Esophagus muscularis mucosa (tissue), 4 donors: ENCODE data around the gene LRP1.

Experiments used
- EP300 ChIP-seq: sonication (generic); formaldehyde crosslinking; IDR thresholded peaks from one replicate; pipeline ENCODE4 v1.6.1; 2017; ENCODE audit warnings: antibody characterized with exemption
- POLR2A ChIP-seq: fragments of 450-650 bp; IDR thresholded peaks from one replicate; pipeline ENCODE4 v1.6.1; 2017; ENCODE audit warnings: antibody characterized with exemption, moderate library complexity, mild to moderate bottlenecking, low read depth
- POLR2AphosphoS5 ChIP-seq, 2 donors: sonication (generic); formaldehyde crosslinking; IDR thresholded peaks; one replicate each; pipeline ENCODE4 v1.6.1; 2017; ENCODE audit warnings: antibody characterized with exemption in 2 of 2
- TF ChIP-seq, protein P1 (sequence below), 3 experiments: fragments of 200-600 bp in 2 of 3; fragments of 450-650 bp in 1 of 3; sonication (generic) in 2 of 3; IDR thresholded peaks; one replicate each; pipeline ENCODE4 v1.5.1; 2017 to 2019; ENCODE audit warnings: antibody characterized with exemption in 3 of 3, mild to moderate bottlenecking in 2 of 3, moderate library complexity in 1 of 3

DNA sequence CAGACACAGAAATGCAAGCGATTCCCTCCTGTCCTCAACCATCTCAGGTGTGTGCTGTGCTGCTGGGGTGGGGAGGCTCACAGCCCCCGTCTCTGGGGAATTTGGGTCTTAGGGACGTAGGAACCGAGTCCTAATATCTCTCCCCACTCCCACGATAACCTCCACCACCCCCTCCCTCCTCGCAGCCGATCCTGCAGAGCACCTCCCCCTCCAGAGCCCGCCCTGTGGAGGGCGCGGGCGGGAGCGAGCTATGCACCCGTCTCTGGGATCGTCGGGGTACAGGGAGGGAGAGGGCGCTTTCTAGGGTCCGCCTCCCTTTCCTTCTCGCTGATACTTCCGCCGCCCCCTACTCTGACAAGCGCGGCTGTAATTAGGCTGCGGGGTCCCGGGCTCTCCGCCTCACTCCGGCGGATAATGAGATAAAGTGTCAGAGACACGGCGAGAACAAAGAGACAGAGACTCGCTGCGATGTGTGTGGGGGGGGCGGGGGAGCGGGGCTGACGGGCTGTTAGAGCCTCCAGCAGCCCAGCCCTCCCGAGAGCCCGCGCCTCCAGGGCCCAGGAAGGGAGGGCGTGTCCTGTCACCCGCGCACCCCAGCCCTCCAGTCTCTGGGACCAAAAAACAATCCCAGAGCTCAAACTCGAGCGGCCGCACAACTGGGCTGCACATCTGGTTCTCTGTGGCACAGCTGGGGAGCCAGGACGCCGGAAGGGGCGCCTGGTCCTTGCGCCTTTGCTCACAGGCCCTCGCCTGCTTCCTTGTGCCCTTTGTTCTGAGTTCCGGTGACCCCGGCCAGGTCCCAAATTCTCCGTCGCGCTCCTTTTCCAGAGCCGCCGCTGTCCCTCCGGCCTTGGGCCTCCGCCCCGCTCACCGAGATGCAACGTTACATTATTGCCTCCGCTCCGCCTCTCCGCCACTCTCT lies 109.9 kb downstream of the LRP1 start:
- no peak for TF ChIP-seq EP300
- TF ChIP-seq, protein P1, sequence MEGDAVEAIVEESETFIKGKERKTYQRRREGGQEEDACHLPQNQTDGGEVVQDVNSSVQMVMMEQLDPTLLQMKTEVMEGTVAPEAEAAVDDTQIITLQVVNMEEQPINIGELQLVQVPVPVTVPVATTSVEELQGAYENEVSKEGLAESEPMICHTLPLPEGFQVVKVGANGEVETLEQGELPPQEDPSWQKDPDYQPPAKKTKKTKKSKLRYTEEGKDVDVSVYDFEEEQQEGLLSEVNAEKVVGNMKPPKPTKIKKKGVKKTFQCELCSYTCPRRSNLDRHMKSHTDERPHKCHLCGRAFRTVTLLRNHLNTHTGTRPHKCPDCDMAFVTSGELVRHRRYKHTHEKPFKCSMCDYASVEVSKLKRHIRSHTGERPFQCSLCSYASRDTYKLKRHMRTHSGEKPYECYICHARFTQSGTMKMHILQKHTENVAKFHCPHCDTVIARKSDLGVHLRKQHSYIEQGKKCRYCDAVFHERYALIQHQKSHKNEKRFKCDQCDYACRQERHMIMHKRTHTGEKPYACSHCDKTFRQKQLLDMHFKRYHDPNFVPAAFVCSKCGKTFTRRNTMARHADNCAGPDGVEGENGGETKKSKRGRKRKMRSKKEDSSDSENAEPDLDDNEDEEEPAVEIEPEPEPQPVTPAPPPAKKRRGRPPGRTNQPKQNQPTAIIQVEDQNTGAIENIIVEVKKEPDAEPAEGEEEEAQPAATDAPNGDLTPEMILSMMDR (IDR thresholded peaks at IDR 0.05) = no peak
- no peak for TF ChIP-seq POLR2AphosphoS5 (IDR thresholded peaks at IDR 0.05)
- TF ChIP-seq POLR2A = no peak
